Lower lobe of right lung (tissue), 2 donors: ENCODE results near the gene RAB6B. TPM values are rescaled to one million over a fixed set of nuclear protein-coding genes. Genes with fewer than 3 reads are reported as not detected.

Experiments
- ATAC-seq, 2 donors: fragments of 200-7000 bp; cut with Tn5 transposase; one replicate each; pipeline ENCODE4 v1.9.1; 2020 to 2022; ENCODE audit warnings: mild to moderate bottlenecking in 2 of 2, moderate library complexity in 2 of 2
- DNase-seq: peaks from one replicate; pipeline ENCODE4 v3.0.0-alpha.2; 2020
- H3K27ac ChIP-seq: fragments of 200-600 bp; one replicate; pipeline ENCODE4 v1.8.0; 2022
- H3K27me3 ChIP-seq: fragments of 200-600 bp; one replicate; pipeline ENCODE4 v1.8.0; 2022; ENCODE audit warnings: low read depth
- H3K36me3 ChIP-seq: fragments of 200-600 bp; one replicate; pipeline ENCODE4 v1.8.0; 2022; ENCODE audit warnings: mild to moderate bottlenecking
- H3K4me1 ChIP-seq: fragments of 200-600 bp; one replicate; pipeline ENCODE4 v1.8.0; 2022
- H3K4me3 ChIP-seq: fragments of 200-600 bp; one replicate; pipeline ENCODE4 v1.8.0; 2022; ENCODE audit warnings: mild to moderate bottlenecking
- H3K9me3 ChIP-seq: fragments of 200-600 bp; one replicate; pipeline ENCODE4 v1.8.0; 2022
- CTCF ChIP-seq: fragments of 200-600 bp; IDR thresholded peaks from one replicate; pipeline ENCODE4 v1.8.0; 2022; ENCODE audit warnings: antibody characterized with exemption, mild to moderate bottlenecking
- intact Hi-C: fragments of 100-400 bp; cut with DNase I; formaldehyde crosslinking; loops from one replicate; pipeline ENCODE4 v1.11.0; 2022
- total RNA-seq: library from RNA; stranded (reverse); fragmentation: NEBNext Ultra II Directional; extraction: Animal tissue kit (Norgen Biotek cat#: 25700); gene quantifications from one replicate; pipeline ENCODE4 v1.2.1, GENCODE V29; 2021
- donor health status: DM: no; HTN: yes; CAD: no; lungs with severe emphysema.

The RAB6B gene
- total RNA-seq, 1 donor from 2014 or later: 5.5 TPM

GRCh38 chr3:133872161-133872560, 23.5 kb downstream of the RAB6B start:
- no peak overlapping the region for H3K27ac ChIP-seq
- intact Hi-C loops: no loop called here

GRCh38 chr3:133871368-133872090, 24.2 kb downstream of the RAB6B start:
- Histone ChIP-seq H3K27me3 (no peaks in the 10 kb centered on the region), H3K4me3 (no peak overlapping the region), H3K9me3 (no peaks in the 10 kb centered on the region), H3K4me1 (no peaks in the 10 kb centered on the region), H3K27ac (no peak overlapping the region), H3K36me3 (no peaks in the 10 kb centered on the region)
- TF ChIP-seq CTCF: no peak
- ATAC-seq (no peak), DNase-seq (no peak)
- intact Hi-C loops: no loop called here

More at GRCh38 chr3:133872161-133872560, 23.5 kb downstream of the RAB6B start:
- H3K9me3 ChIP-seq: no peaks in the 10 kb centered on the region
- no peak for TF ChIP-seq CTCF
- no peak for ATAC-seq
- H3K4me1 ChIP-seq: no peaks in the 10 kb centered on the region
- DNase-seq: no peak
- H3K4me3 ChIP-seq: no peak overlapping the region
- no peaks in the 10 kb centered on the region for H3K27me3 ChIP-seq
- H3K36me3 ChIP-seq: no peaks in the 10 kb centered on the region

- no peaks in the 10 kb centered on the region for H3K9me3 ChIP-seq
- no peak for DNase-seq
- no peak for ATAC-seq
- no peaks in the 10 kb centered on the region for H3K27me3 ChIP-seq
- no peak overlapping the region for H3K27ac ChIP-seq
- H3K4me1 ChIP-seq: no peaks in the 10 kb centered on the region
- no peaks in the 10 kb centered on the region for H3K36me3 ChIP-seq
- intact Hi-C loops: no loop called here
- TF ChIP-seq CTCF: no peak
- no peak overlapping the region for H3K4me3 ChIP-seq
Measured at GRCh38 chr3:133870822-133871221, 24.9 kb downstream of the RAB6B start.

GRCh38 chr3:133869586-133869985, 26.1 kb downstream of the RAB6B start:
- no peak overlapping the region for H3K27ac ChIP-seq
- no peaks in the 10 kb centered on the region for H3K36me3 ChIP-seq
- H3K4me3 ChIP-seq: no peak overlapping the region
- no peaks in the 10 kb centered on the region for H3K4me1 ChIP-seq
- intact Hi-C loops: no loop called here
- TF ChIP-seq CTCF: no peak
- H3K9me3 ChIP-seq: no peaks in the 10 kb centered on the region
- DNase-seq: no peak
- H3K27me3 ChIP-seq: no peaks in the 10 kb centered on the region
- no peak for ATAC-seq

GRCh38 chr3:133868758-133869475, 26.8 kb downstream of the RAB6B start:
- intact Hi-C loops: no loop called here
- Histone ChIP-seq H3K4me1 (no peaks in the 10 kb centered on the region), H3K27ac (no peak overlapping the region), H3K9me3 (no peaks in the 10 kb centered on the region), H3K27me3 (no peaks in the 10 kb centered on the region), H3K4me3 (no peak overlapping the region), H3K36me3 (no peaks in the 10 kb centered on the region)
- ATAC-seq: no peak
- TF ChIP-seq CTCF: no peak
- DNase-seq: no peak
